GM21423 (cell line): ENCODE data around the gene TLR9.
"Not testable (repeated sequence)": the region's sequence is repeated elsewhere in the genome, so short reads cannot be mapped to it uniquely, and the experiment has no call there.

Experiments used
- ATAC-seq: cut with Tn5 transposase; IDR thresholded peaks from one replicate; pipeline ENCODE4 v1.9.1; 2021; ENCODE audit warnings: mild to moderate bottlenecking, moderate library complexity; ENCODE audit not compliant: unreplicated experiment

The TLR9 gene

GRCh38 chr3:52196977-52197376 is 28.5 kb downstream of the TLR9 start:
- ATAC-seq, result no peak

- no peak for ATAC-seq
Observed at GRCh38 chr3:52195823-52196331, 29.6 kb downstream of the TLR9 start.

GRCh38 chr3:52195291-52195597 is 30.2 kb downstream of the TLR9 start:
- ATAC-seq, result no peak

- no peak for ATAC-seq
Observed at GRCh38 chr3:52194485-52195290, 30.8 kb downstream of the TLR9 start.

GRCh38 chr3:52193065-52193464 is 32.4 kb downstream of the TLR9 start:
- no peak for ATAC-seq

- ATAC-seq, result no peak
Observed at GRCh38 chr3:52191663-52192062, 33.8 kb downstream of the TLR9 start.

GRCh38 chr3:52190294-52191074 is 35.0 kb downstream of the TLR9 start:
- no peak for ATAC-seq

- no peak for ATAC-seq
Observed at GRCh38 chr3:52188556-52188955, 36.9 kb downstream of the TLR9 start.

- no peak for ATAC-seq
Observed at GRCh38 chr3:52186729-52187128, 38.7 kb downstream of the TLR9 start.

GRCh38 chr3:52185837-52186236 is 39.6 kb downstream of the TLR9 start:
- ATAC-seq, result no peak

GRCh38 chr3:52185311-52185710 is 40.1 kb downstream of the TLR9 start:
- no peak for ATAC-seq

- ATAC-seq, result no peak
Observed at GRCh38 chr3:52184690-52185089, 40.8 kb downstream of the TLR9 start.

GRCh38 chr3:52183786-52184445 is 41.5 kb downstream of the TLR9 start:
- ATAC-seq, result no peak

- ATAC-seq, result no peak
Observed at GRCh38 chr3:52182691-52183090, 42.8 kb downstream of the TLR9 start.

- ATAC-seq, result no peak
Observed at GRCh38 chr3:52182196-52182595, 43.2 kb downstream of the TLR9 start.

- ATAC-seq, result no peak
Observed at GRCh38 chr3:52181543-52181942, 43.9 kb downstream of the TLR9 start.

GRCh38 chr3:52178537-52178936 is 46.9 kb downstream of the TLR9 start:
- ATAC-seq, result no peak

GRCh38 chr3:52178126-52178525 is 47.3 kb downstream of the TLR9 start:
- ATAC-seq, result not testable (repeated sequence)

- no peak for ATAC-seq
Observed at GRCh38 chr3:52177701-52178042, 47.8 kb downstream of the TLR9 start.

- no peak for ATAC-seq
Observed at GRCh38 chr3:52176951-52177700, 48.3 kb downstream of the TLR9 start.

GRCh38 chr3:52176180-52176752 is 49.2 kb downstream of the TLR9 start:
- ATAC-seq, result no peak
